Stimulated activated CD8-positive, alpha-beta memory T cell treated with anti-CD3 and anti-CD28 coated beads, Interleukin-7, amount 100 ng/mL, for 4 hours (primary cell): ENCODE results near the gene ATPAF1.

Source experiments
- DNase-seq, 2 donors: peaks; one replicate each; pipeline ENCODE4 v3.0.0-alpha.2; 2020; ENCODE audit warnings: low read depth in 2 of 2

ATPAF1 gene

GRCh38 chr1:46650491-46650890 is 17.7 kb downstream of the ATPAF1 start:
- no peak for DNase-seq

GRCh38 chr1:46649764-46650163 is 18.4 kb downstream of the ATPAF1 start:
- DNase-seq = no peak

GRCh38 chr1:46647611-46648010 is 20.6 kb downstream of the ATPAF1 start:
- DNase-seq = no peak

- no peak for DNase-seq
Measured at GRCh38 chr1:46646844-46647243, 21.3 kb downstream of the ATPAF1 start.

DNA sequence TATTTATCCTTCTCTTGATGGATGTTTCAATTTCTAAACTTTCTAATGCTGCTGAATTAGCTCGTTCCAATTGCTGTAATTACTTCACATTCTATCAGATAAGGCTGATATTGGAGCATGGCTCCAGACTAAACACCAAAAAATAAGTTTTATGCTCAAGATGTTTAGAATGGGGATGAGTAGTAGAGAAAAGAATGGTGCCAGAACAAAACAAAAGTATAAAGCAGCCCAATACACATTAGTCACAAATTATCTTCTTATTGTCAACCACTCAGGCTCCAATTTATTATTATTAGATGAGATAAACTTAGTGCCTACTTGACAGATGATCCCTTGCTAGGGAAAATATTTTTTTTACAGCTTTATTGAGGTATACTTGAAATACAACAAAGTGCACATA is 21.8 kb downstream of the ATPAF1 start:
- no peak for DNase-seq

DNA sequence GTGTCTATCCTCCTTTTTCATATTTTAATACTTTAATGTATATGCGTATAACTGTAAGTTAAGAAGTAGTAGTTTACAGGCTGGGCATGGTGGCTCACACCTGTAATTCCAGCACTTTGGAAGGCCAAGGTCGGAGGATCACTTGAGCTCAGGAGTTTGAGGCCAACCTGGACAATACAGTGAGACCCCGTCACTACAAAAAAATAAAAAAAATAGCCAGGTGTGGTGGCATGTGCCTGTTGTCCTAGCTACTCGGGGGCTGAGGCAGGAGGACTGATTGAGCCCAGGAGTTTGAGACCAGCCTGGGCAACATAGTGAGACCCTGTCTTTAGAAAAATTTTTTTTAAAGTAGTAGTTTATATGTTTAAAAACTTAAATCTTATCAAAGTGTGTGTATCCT is 22.3 kb downstream of the ATPAF1 start:
- no peak for DNase-seq

GRCh38 chr1:46643368-46643775 is 24.8 kb downstream of the ATPAF1 start:
- no peak for DNase-seq

- no peak for DNase-seq
Measured at GRCh38 chr1:46642115-46642680, 26.0 kb downstream of the ATPAF1 start.

DNA sequence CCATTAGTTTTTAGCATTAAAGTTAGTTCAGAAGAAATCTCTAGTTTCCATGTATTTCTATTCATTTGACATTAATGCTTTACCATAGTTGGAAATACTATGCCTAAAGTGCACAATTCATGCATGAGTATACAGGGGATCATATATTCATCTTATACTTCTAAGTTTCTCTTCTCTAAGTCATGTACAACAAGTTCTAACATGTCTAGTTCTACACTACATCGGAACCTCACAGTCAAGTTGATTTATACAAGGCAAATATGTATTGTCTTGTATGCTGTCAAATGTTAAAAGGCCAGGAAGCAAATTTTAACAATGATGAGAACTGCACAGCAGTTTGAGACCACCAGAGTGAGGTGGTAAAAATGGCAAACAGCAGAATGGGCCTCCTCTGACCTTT is 28.6 kb downstream of the ATPAF1 start:
- no peak for DNase-seq

DNA sequence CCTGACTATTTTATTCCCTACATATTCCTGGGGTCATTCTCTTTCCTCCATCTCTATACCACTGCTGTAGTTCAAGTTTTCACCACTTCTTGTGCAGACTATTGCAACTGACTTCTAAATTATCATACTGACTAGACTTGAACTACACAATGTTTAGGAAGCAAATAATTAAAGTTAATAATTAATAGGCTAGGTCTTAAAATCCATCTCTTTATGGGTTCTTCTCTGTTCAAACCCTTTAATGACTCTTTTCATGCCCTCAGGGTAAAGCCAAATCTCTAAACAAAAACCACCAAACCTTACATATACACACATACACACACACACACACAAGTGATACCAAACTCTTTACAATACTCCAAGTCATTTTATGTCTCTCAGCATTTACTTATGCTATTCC is 29.2 kb downstream of the ATPAF1 start:
- DNase-seq = no peak

GRCh38 chr1:46637444-46638083 is 30.6 kb downstream of the ATPAF1 start:
- DNase-seq = no peak

GRCh38 chr1:46635205-46635604 is 33.0 kb downstream of the ATPAF1 start:
- DNase-seq = no peak

DNA sequence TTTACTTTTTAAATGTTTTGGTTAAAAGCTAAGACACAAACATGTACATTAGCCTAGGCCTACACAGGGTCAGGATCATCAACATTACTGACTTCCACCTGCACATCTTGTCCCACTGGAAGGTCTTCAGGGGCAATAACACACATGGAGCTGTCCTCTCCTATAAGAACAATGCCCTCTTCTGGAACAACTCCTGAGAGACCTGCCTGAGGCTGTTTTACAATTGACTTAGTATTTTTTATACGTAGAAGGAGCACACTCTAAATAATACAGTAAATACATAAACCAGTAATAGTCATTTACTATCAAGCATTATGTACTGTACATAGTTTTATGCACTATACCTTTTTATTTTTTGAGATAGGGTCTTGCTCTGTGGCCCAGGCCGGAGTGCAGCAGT is 37.4 kb downstream of the ATPAF1 start:
- DNase-seq = no peak

DNA sequence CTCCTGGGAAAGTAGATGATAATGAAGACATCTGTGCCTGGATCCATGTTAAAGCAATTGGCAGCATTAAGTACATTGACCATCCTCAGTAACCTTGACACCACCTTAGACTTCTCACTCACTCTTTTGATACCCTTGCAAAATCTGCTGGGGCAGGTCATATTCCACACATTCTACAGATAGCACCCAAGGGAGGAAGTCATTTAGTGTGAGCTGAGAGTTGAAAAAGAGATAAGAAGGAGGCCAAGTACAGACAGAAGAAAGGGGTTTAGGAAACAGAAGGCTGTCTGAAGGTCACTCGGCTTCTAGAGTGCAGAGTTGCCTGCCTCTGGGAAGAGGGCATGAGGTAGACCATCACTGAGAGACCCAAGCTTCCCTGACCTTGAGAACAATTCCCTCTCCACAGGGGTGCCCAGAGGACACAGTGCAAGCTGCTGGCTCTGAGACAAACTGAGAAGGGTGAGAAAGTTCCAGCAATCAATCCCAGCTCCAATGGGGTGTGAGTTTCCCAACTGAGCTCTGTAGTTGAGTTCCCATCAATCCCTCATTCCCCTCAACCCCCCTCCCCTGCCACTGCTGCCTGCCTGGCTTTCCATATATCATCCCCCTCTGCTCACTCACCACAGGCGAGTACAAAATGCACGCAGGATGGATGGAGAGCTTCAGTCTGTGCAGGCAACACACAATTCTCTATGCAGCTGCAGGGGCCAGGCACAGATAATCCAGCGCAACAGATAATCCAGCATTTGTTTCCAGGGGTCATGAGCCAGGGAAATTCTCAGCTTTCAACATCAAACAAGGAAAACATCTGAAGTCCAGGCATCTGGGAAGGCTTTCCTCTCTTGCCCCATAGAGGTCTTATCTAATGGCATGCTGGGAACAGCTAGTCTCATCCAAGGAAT is 44.2 kb downstream of the ATPAF1 start:
- DNase-seq = no peak

GRCh38 chr1:46622344-46622743 is 45.8 kb downstream of the ATPAF1 start:
- DNase-seq = no peak

- no peak for DNase-seq
Measured at GRCh38 chr1:46621930-46622329, 46.2 kb downstream of the ATPAF1 start.

DNA sequence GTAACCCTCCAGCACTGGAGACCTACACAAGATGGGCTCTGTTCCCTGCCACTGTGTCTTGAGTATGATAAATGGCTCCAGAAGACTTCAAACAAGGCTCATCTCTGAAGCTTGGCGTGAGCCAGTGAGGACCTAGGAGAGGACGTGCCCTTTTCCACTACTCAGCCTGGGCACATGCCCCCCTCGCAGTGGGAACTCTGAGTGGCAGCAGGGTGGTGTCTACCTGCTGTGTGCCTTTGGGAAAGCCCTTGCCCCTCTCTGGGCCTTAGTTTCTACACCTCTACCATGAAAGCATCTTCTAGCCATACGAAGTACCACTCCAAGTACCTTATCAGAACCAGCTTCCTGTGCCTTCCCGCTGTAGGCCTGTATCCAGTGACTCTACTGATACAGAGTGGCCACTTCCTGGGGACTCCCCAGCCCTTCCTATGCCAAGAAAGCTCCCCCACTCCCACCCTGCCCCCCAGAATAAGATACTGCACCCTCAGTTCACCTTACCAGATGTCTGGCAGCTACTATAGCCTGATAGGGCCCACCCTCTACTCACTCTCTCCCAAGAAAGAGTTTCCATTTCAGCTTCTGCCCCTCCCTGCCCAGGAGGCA is 48.4 kb downstream of the ATPAF1 start:
- DNase-seq = no peak

DNA sequence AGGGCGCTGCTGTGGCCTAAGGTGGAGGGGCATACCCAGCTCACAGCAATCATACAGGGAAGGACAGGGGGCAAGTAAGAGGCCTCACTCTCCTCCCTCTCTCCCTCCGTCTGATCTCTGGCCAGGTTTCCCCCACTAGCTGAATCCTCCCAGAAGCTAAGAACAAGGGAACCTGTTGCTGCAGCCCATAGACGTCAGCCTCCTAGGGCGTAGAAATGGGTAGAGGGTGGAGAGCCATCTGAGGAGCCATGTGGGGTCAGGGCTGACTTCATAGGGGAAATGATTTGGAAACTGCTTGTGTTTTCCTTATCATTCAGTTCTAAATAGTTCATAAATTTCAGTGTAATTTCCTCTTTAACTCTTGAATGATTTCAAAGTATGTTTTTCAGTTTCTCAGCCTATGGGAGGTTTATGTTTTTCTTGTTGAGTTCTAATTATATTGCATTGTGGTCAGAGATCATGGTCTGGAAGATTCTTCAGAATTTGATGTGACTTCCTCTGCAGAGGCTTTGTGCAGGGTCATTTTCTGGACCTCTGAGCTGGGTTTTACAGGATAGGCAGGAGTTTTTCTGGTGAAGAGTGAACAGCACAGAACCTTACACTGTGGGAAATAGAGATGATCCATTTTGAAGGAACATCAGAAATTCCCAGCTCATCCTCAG is 49.3 kb downstream of the ATPAF1 start:
- no peak for DNase-seq

DNA sequence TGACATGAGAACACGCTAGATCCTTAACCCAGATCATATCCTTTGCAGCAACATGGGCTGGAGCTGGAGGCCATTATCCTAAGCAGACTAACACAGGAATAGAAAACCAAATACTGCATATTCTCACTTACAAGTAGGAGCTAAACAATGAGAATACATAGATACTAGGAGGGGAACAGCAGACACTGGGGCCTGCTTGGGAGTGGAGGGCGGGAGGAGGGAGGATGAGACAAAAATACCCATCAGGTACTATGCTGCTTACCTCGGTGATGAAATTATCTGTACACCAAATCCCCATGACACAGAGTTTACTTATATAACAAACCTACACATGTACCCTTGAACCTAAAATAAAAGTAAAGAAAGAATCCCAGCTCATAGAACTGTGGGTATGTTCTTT is 50.3 kb downstream of the ATPAF1 start:
- DNase-seq = no peak

DNA sequence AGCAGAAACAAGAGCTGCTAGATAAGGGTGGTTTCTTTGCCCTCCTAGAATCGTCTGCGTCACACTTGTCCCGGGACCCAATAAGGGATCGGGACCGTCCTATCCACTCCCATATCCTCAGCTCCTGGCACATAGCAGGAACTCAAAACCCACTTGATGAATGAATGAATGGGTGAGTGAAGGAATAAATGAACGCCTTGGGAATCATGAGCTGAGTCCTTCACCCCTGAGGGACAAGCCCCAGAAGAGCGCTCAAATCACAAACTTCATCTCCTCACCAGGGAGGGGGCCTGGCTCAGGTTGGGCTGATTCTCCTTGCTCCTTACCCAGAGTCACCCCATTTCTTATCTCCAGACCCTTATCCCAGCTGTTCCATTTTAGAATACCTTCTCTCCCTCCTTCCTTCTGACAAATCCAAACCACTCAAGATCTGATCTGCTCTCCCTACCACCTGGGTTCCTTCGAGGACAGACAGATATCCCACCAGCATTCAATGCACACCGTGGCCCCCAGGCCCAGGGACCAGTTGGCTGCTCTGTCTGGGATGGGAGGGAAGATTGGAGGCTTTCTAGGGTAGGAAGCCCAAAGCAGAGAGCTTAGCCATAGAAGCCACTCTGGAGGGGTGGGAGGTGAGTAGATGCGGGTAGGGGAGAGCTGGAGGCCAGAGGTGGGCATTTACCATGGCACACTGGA is 50.9 kb downstream of the ATPAF1 start:
- DNase-seq = no peak
